ENCODE data around the gene CLDN9. TPM values are rescaled to one million over a fixed set of nuclear protein-coding genes. Genes with fewer than 3 reads are reported as not detected.

Gene CLDN9
- total and polyA plus RNA-seq, 2 donors (not counting 1 experiment from before 2014, with no cell fraction given) = 0.04 TPM; not detected in 1

GRCh38 chr16:2970563-2970962, 42.2 kb upstream of the CLDN9 start:
- peak overlapping the region; percentile 67 for H3K4me3 Mint-ChIP-seq
- DNase-seq (no peak), ATAC-seq (ENCODE audit: low read depth) (no peak)
- no peak overlapping the region for H3K27ac ChIP-seq (ENCODE audit: low read length in 2 of 2)
- H3K4me3 ChIP-seq (ENCODE audit: control extremely low read depth in 1 of 5, extremely low read depth in 1 of 5, insufficient read depth in 1 of 5, low read depth in 2 of 5, low read length in 4 of 5) = peak overlapping the region in 1 of 5 experiments; percentile 58
- TF ChIP-seq EZH2 (IDR thresholded peaks at IDR 0.05; ENCODE audit: borderline replicate concordance, insufficient read depth, low read depth, low read length, poor library complexity, severe bottlenecking) (no peak), CTCF (IDR thresholded peaks at IDR 0.05) (no peak)
- H3K36me3 ChIP-seq (replicated peaks in 1 of 2; ENCODE audit: control extremely low read depth in 1 of 2, control insufficient read depth in 1 of 2, extremely low read depth in 1 of 2, insufficient read depth in 2 of 2, low read length in 1 of 2) = no peaks in the 10 kb centered on the region
- H3K79me2 ChIP-seq (ENCODE audit: control insufficient read depth, insufficient read depth, low read length) = no peaks in the 10 kb centered on the region
- POLR2A ChIA-PET = interaction anchor here (0.6 to 1.3 kb wide), 2 partner anchors 10 to 58 kb away, joined by 6 to 7 read pairs; partner anchors contain the start of gene PKMYT1
- H3K4me1 ChIP-seq (ENCODE audit: control insufficient read depth in 2 of 2, insufficient read depth in 2 of 2, low read length in 2 of 2) = peaks cover 36 to 41% of the 10 kb centered on the region in 2 donors
- peaks cover 0 to 19% (median 0%) of the 10 kb centered on the region in 3 donors for H3K9me3 ChIP-seq (ENCODE audit: control extremely low read depth in 1 of 3, control insufficient read depth in 2 of 3, insufficient read depth in 1 of 3, low read length in 2 of 3)
- no peaks in the 10 kb centered on the region for H3K9me3 Mint-ChIP-seq (ENCODE audit: insufficient read depth)
- H3K4me1 Mint-ChIP-seq = peaks cover 16% of the 10 kb centered on the region
- H3K27me3 ChIP-seq (replicated peaks in 1 of 4; ENCODE audit: control extremely low read depth in 1 of 4, control insufficient read depth in 3 of 4, insufficient read depth in 4 of 4, low read length in 3 of 4) = peaks cover 0 to 38% (median 11%) of the 10 kb centered on the region in 4 experiments
- H3K4me2 ChIP-seq (replicated peaks; ENCODE audit: low read depth, low read length, poor library complexity, severe bottlenecking) = peak overlapping the region; percentile 99
- H4K20me1 ChIP-seq (ENCODE audit: control insufficient read depth, insufficient read depth, low read length, poor library complexity, severe bottlenecking) = peaks cover 24% of the 10 kb centered on the region
- intact Hi-C loops (cut with micrococcal nuclease) = no loop called here
- H3K27me3 Mint-ChIP-seq = peaks cover 12% of the 10 kb centered on the region
- no peak overlapping the region for H3K9ac ChIP-seq (ENCODE audit: low read length)
- H3K27ac Mint-ChIP-seq = no peak overlapping the region
- WGBS (ENCODE audit: insufficient coverage) = 97% methylated on average over 3 of the region's 6 CpGs
- CTCF ChIA-PET = interaction anchor here (0.9 to 1.5 kb wide), 3 partner anchors 10 to 16 kb away, joined by 3 to 4 read pairs (median 3); no protein-coding TSS in a partner anchor
- no peak overlapping the region for H2AFZ ChIP-seq (ENCODE audit: insufficient read depth, low read depth, low read length, poor library complexity, severe bottlenecking)
